Spinal cord (tissue), 10 donors: ENCODE data around the gene TEKTIP1. TPM values are rescaled to one million over a fixed set of nuclear protein-coding genes. Genes with fewer than 3 reads are reported as not detected.
A peak's percentile ranks its signal among the peaks of the same experiment; 100 is the strongest.

Experiments
- DNase-seq, 6 donors: peaks; one replicate each; pipeline versions ENCODE4 v3.0.0 to v3.0.0-alpha.2; 2013 to 2015; ENCODE audit warnings: low spot score in 6 of 6, low read depth in 4 of 6
- H3K27ac ChIP-seq: one replicate; pipeline ENCODE4 v1.5.1; 2013; ENCODE audit warnings: low read depth, low read length, control low read depth
- H3K27me3 ChIP-seq: one replicate; pipeline ENCODE4 v1.6.1; 2013; ENCODE audit warnings: low read length; ENCODE audit not compliant: control insufficient read depth, insufficient read depth
- H3K36me3 ChIP-seq: one replicate; pipeline ENCODE4 v1.6.1; 2013; ENCODE audit warnings: low read length; ENCODE audit not compliant: control insufficient read depth, insufficient read depth
- H3K4me1 ChIP-seq: one replicate; pipeline ENCODE4 v1.6.1; 2013; ENCODE audit warnings: low read length; ENCODE audit not compliant: control insufficient read depth, insufficient read depth
- H3K4me3 ChIP-seq: one replicate; pipeline ENCODE4 v1.5.1; 2013; ENCODE audit warnings: low read depth, low read length, control low read depth
- H3K9me3 ChIP-seq: one replicate; pipeline ENCODE4 v1.6.1; 2013; ENCODE audit warnings: low read length; ENCODE audit not compliant: control insufficient read depth, insufficient read depth
- WGBS: methylation state at CpG from one replicate; pipeline ENCODE4 v1.1.5; 2013; ENCODE audit warnings: missing lambda C conversion rate; ENCODE audit not compliant: insufficient coverage; 5-methylcytosine and 5-hydroxymethylcytosine counted together
- polyA plus RNA-seq, 2 donors: library from polyadenylated mRNA; unstranded; fragments of 120-200 nt; gene quantifications; one replicate each; pipeline ENCODE4 v1.2.1, GENCODE V29; 2013; ENCODE audit not compliant: insufficient read length in 2 of 2
- total RNA-seq, 2 donors: library from RNA; depleted of rRNA in 1 of 2; stranded (reverse); fragments of 120-200 nt in 1 of 2; fragments of >200 nt in 1 of 2; gene quantifications; one replicate each; pipeline versions ENCODE4 v1.2.3 to v1.2.4, GENCODE V29; 2013 to 2014
- donor health status: healthy.

The TEKTIP1 gene
- total and polyA plus RNA-seq, 4 donors = 2.1 to 13.0 (median 9.6) TPM; not detected in 1

GRCh38 chr19:3544742-3545668 lies 6.0 kb downstream of the TEKTIP1 start:
- WGBS = 54% methylated on average over 30 of the region's 30 CpGs
- Histone ChIP-seq H3K36me3 (peaks cover 70% of the 10 kb centered on the region), H3K9me3 (no peaks in the 10 kb centered on the region), H3K4me1 (peaks cover 12% of the 10 kb centered on the region), H3K4me3 (no peak overlapping the region), H3K27me3 (no peaks in the 10 kb centered on the region), H3K27ac (no peak overlapping the region)
- DNase-seq = peak in 2 of 6 donors; percentile 18 to 56

- no peaks in the 10 kb centered on the region for H3K27me3 ChIP-seq
- no peak overlapping the region for H3K27ac ChIP-seq
- 87% methylated on average over 10 of the region's 10 CpGs for WGBS
- H3K36me3 ChIP-seq = peaks cover 72% of the 10 kb centered on the region
- peaks cover 12% of the 10 kb centered on the region for H3K4me1 ChIP-seq
- no peak for DNase-seq
- H3K4me3 ChIP-seq = no peak overlapping the region
- no peaks in the 10 kb centered on the region for H3K9me3 ChIP-seq
Observed at GRCh38 chr19:3545669-3546034, 6.7 kb downstream of the TEKTIP1 start.

GRCh38 chr19:3546119-3546518 lies 7.1 kb downstream of the TEKTIP1 start:
- DNase-seq = no peak
- peaks cover 12% of the 10 kb centered on the region for H3K4me1 ChIP-seq
- H3K27me3 ChIP-seq = no peaks in the 10 kb centered on the region
- no peak overlapping the region for H3K27ac ChIP-seq
- peaks cover 77% of the 10 kb centered on the region for H3K36me3 ChIP-seq
- H3K9me3 ChIP-seq = no peaks in the 10 kb centered on the region
- no peak overlapping the region for H3K4me3 ChIP-seq
- WGBS = 93% methylated on average over 22 of the region's 23 CpGs

GRCh38 chr19:3547301-3547731 lies 8.3 kb downstream of the TEKTIP1 start:
- Histone ChIP-seq H3K9me3 (no peaks in the 10 kb centered on the region), H3K27me3 (no peaks in the 10 kb centered on the region), H3K4me3 (no peak overlapping the region), H3K36me3 (peaks cover 84% of the 10 kb centered on the region), H3K27ac (no peak overlapping the region), H3K4me1 (peaks cover 12% of the 10 kb centered on the region)
- no peak for DNase-seq
- 95% methylated on average over 15 of the region's 15 CpGs for WGBS

GRCh38 chr19:3547767-3548282 lies 8.9 kb downstream of the TEKTIP1 start:
- Histone ChIP-seq H3K27ac (no peak overlapping the region), H3K4me1 (peaks cover 12% of the 10 kb centered on the region), H3K36me3 (peaks cover 80% of the 10 kb centered on the region), H3K4me3 (no peak overlapping the region), H3K27me3 (no peaks in the 10 kb centered on the region), H3K9me3 (no peaks in the 10 kb centered on the region)
- DNase-seq = no peak
- 89% methylated on average over 36 of the region's 36 CpGs for WGBS

GRCh38 chr19:3548606-3549005 lies 9.6 kb downstream of the TEKTIP1 start:
- peaks cover 72% of the 10 kb centered on the region for H3K36me3 ChIP-seq
- no peak for DNase-seq
- no peak overlapping the region for H3K4me3 ChIP-seq
- WGBS = 60% methylated on average over 10 of the region's 14 CpGs
- H3K9me3 ChIP-seq = no peaks in the 10 kb centered on the region
- no peak overlapping the region for H3K27ac ChIP-seq
- peaks cover 12% of the 10 kb centered on the region for H3K4me1 ChIP-seq
- H3K27me3 ChIP-seq = no peaks in the 10 kb centered on the region

- H3K27ac ChIP-seq = no peak overlapping the region
- H3K36me3 ChIP-seq = peaks cover 62% of the 10 kb centered on the region
- no peaks in the 10 kb centered on the region for H3K9me3 ChIP-seq
- H3K27me3 ChIP-seq = no peaks in the 10 kb centered on the region
- DNase-seq = no peak
- WGBS = 91% methylated on average over 9 of the region's 10 CpGs
- peaks cover 12% of the 10 kb centered on the region for H3K4me1 ChIP-seq
- H3K4me3 ChIP-seq = no peak overlapping the region
Observed at GRCh38 chr19:3549816-3550215, 10.8 kb downstream of the TEKTIP1 start.

GRCh38 chr19:3550947-3551791 lies 12.2 kb downstream of the TEKTIP1 start:
- no peaks in the 10 kb centered on the region for H3K9me3 ChIP-seq

GRCh38 chr19:3551792-3552095 lies 12.8 kb downstream of the TEKTIP1 start:
- no peaks in the 10 kb centered on the region for H3K27me3 ChIP-seq
- no peak for DNase-seq
- H3K4me1 ChIP-seq = peaks cover 26% of the 10 kb centered on the region
- H3K4me3 ChIP-seq = no peak overlapping the region
- 91% methylated on average over 9 of the region's 9 CpGs for WGBS
- H3K27ac ChIP-seq = no peak overlapping the region
- H3K36me3 ChIP-seq = peaks cover 48% of the 10 kb centered on the region
- no peaks in the 10 kb centered on the region for H3K9me3 ChIP-seq

More at GRCh38 chr19:3550947-3551791, 12.2 kb downstream of the TEKTIP1 start:
- Histone ChIP-seq H3K36me3 (peaks cover 54% of the 10 kb centered on the region), H3K27me3 (no peaks in the 10 kb centered on the region), H3K27ac (no peak overlapping the region), H3K4me3 (no peak overlapping the region), H3K4me1 (peaks cover 20% of the 10 kb centered on the region)
- 93% methylated on average over 31 of the region's 34 CpGs for WGBS
- no peak for DNase-seq
